Measurements from ENCODE around the gene NMT1. TPM values are rescaled to one million over a fixed set of nuclear protein-coding genes. Genes with fewer than 3 reads are reported as not detected.

NMT1 gene
- total RNA-seq, 6 donors from 2014 or later, result 55.1 to 132 (median 92.3) TPM

- H3K4me3 ChIP-seq, result no peak overlapping the region
- peaks cover 29 to 98% (median 77%) of the 10 kb centered on the region in 4 donors for H3K36me3 ChIP-seq
- no peaks in the 10 kb centered on the region for H3K9me3 ChIP-seq
- no peaks in the 10 kb centered on the region for H3K27me3 ChIP-seq
- peaks cover 17 to 28% (median 25%) of the 10 kb centered on the region in 4 donors for H3K4me1 ChIP-seq
- DNase-seq, result no peak
- 92 to 96% methylated on average over 11 of the region's 11 CpGs for WGBS, 2 donors
- TF ChIP-seq EP300 (IDR thresholded peaks at IDR 0.05), result no peak
- TF ChIP-seq CTCF (IDR thresholded peaks at IDR 0.05), result no peak
- no peak for TF ChIP-seq POLR2A (IDR thresholded peaks at IDR 0.05)
- no peak for TF ChIP-seq POLR2AphosphoS5 (IDR thresholded peaks at IDR 0.05)
- H3K27ac ChIP-seq, result peak overlapping the region in 3 of 4 donors; percentile 81 to 90 (median 83)
- no peak for ATAC-seq (ENCODE audit: low FRiP score in 2 of 2)
Observed at GRCh38 chr17:45091778-45092425, 30.8 kb downstream of the NMT1 start.

- TF ChIP-seq EP300 (IDR thresholded peaks at IDR 0.05) (peak in 2 of 4 donors; percentile 47 to 84), POLR2AphosphoS5 (IDR thresholded peaks at IDR 0.05) (peak; percentile 86 to 88), CTCF (IDR thresholded peaks at IDR 0.05) (no peak), POLR2A (IDR thresholded peaks at IDR 0.05) (peak in 1 of 4 donors; percentile 19)
- WGBS, 2 donors, result 56 to 61% methylated on average over 2 to 6 of the region's 6 CpGs
Observed at GRCh38 chr17:45092911-45093430, 31.9 kb downstream of the NMT1 start.

GRCh38 chr17:45093444-45094110, 32.5 kb downstream of the NMT1 start:
- DNase-seq, result peak in 1 of 2 donors; percentile 42
- H3K27me3 ChIP-seq, result no peaks in the 10 kb centered on the region
- TF ChIP-seq POLR2AphosphoS5 (IDR thresholded peaks at IDR 0.05) (no peak), CTCF (IDR thresholded peaks at IDR 0.05) (no peak), POLR2A (IDR thresholded peaks at IDR 0.05) (no peak), EP300 (IDR thresholded peaks at IDR 0.05) (no peak)
- peaks cover 43 to 98% (median 80%) of the 10 kb centered on the region in 4 donors for H3K36me3 ChIP-seq
- peak; percentile 52 to 68 for ATAC-seq (ENCODE audit: low FRiP score in 2 of 2)
- H3K4me1 ChIP-seq, result peaks cover 18 to 31% (median 26%) of the 10 kb centered on the region in 4 donors
- H3K27ac ChIP-seq, result peak overlapping the region; percentile 74 to 90 (median 82)
- WGBS, 2 donors, result 60 to 74% methylated on average over 12 to 13 of the region's 13 CpGs
- no peak overlapping the region for H3K4me3 ChIP-seq
- no peaks in the 10 kb centered on the region for H3K9me3 ChIP-seq

More at GRCh38 chr17:45092911-45093430, 31.9 kb downstream of the NMT1 start:
- DNase-seq (peak in 1 of 2 donors; percentile 92), ATAC-seq (ENCODE audit: low FRiP score in 2 of 2) (peak; percentile 97 to 98)
- Histone ChIP-seq H3K4me1 (peaks cover 17 to 28% (median 25%) of the 10 kb centered on the region in 4 donors), H3K27me3 (no peaks in the 10 kb centered on the region), H3K27ac (peak overlapping the region; percentile 74 to 90 (median 82)), H3K9me3 (no peaks in the 10 kb centered on the region), H3K36me3 (peaks cover 38 to 98% (median 80%) of the 10 kb centered on the region in 4 donors), H3K4me3 (no peak overlapping the region)

GRCh38 chr17:45096141-45096540, 35.0 kb downstream of the NMT1 start:
- Histone ChIP-seq H3K27ac (peak overlapping the region in 2 of 4 donors; percentile 0 to 90), H3K27me3 (no peaks in the 10 kb centered on the region), H3K36me3 (peaks cover 38 to 95% (median 79%) of the 10 kb centered on the region in 4 donors), H3K4me1 (peaks cover 22 to 35% (median 29%) of the 10 kb centered on the region in 4 donors), H3K4me3 (no peak overlapping the region), H3K9me3 (no peaks in the 10 kb centered on the region)
- TF ChIP-seq CTCF (IDR thresholded peaks at IDR 0.05) (peak in 3 of 6 experiments; percentile 5 to 22 (median 9)), EP300 (IDR thresholded peaks at IDR 0.05) (no peak)
- DNase-seq (no peak), ATAC-seq (ENCODE audit: low FRiP score in 2 of 2) (no peak)
- WGBS, 2 donors, result 80 to 87% methylated on average over 3 of the region's 3 CpGs

Measured in upper lobe of left lung (tissue), 6 donors.